OCI-LY7 (cell line): Measurements from ENCODE around the gene GSK3A.

Experiments used
- CTCF ChIP-seq: fragments of 200-600 bp; sonication (generic); conservative IDR thresholded peaks from 2 replicates; pipeline ENCODE4 v1.5.1; 2014; ENCODE audit warnings: mild to moderate bottlenecking, antibody characterized with exemption, low read length, moderate library complexity, mixed read lengths
- EZH2phosphoT487 ChIP-seq: fragments of 200-600 bp; sonication (generic); IDR thresholded peaks from 2 replicates; pipeline ENCODE4 v1.6.1; 2018; ENCODE audit warnings: low read depth, borderline replicate concordance, mild to moderate bottlenecking, mixed run types, antibody characterized with exemption, low read length, moderate library complexity, mixed read lengths

- TF ChIP-seq CTCF: no peak
- TF ChIP-seq EZH2phosphoT487: no peak
Measured at GRCh38 chr19:42287827-42288107, 45.4 kb upstream of the GSK3A start.
